HepG2 (cell line): Measurements from ENCODE around the gene ZMYND8. TPM values are rescaled to one million over a fixed set of nuclear protein-coding genes. Genes with fewer than 3 reads are reported as not detected.

ENCODE experiments used
- CBX2 ChIP-seq, 2 experiments: fragments of 200-600 bp in 1 of 2; sonication (generic); formaldehyde crosslinking in 1 of 2; IDR thresholded peaks; 2 replicates each; pipeline versions ENCODE4 v1.7.0 to v1.8.1; 2018 to 2022; ENCODE audit warnings: low read depth in 2 of 2, low read length in 1 of 2, mild to moderate bottlenecking in 1 of 2, missing genetic modification reagents in 1 of 2
- CCAR2 ChIP-seq: fragments of 200-400 bp; formaldehyde crosslinking; optimal IDR thresholded peaks from 2 replicates; pipeline ENCODE3; 2018; ENCODE audit warnings: low read depth, mild to moderate bottlenecking, low read length, moderate library complexity
- DNMT1 ChIP-seq: sonication (generic); formaldehyde crosslinking; IDR thresholded peaks from 2 replicates; pipeline ENCODE4 v1.5.1; 2020; ENCODE audit warnings: mild to moderate bottlenecking, missing genetic modification reagents
- GATAD1 ChIP-seq: IDR thresholded peaks from 2 replicates; pipeline ENCODE4 v1.6.1; 2016; ENCODE audit warnings: missing genetic modification reagents, missing compliant biosample characterization
- GZF1 ChIP-seq: sonication (generic); formaldehyde crosslinking; IDR thresholded peaks from 2 replicates; pipeline ENCODE4 v1.5.1; 2020; ENCODE audit warnings: mild to moderate bottlenecking, missing genetic modification reagents
- KDM3A ChIP-seq: IDR thresholded peaks from 2 replicates; pipeline ENCODE4 v1.6.1; 2018; ENCODE audit warnings: low read depth, missing compliant biosample characterization
- MAFG ChIP-seq: sonication (generic); formaldehyde crosslinking; IDR thresholded peaks from 2 replicates; pipeline ENCODE4 v1.5.1; 2020; ENCODE audit warnings: mild to moderate bottlenecking, missing genetic modification reagents
- NFRKB ChIP-seq: fragments of 450-650 bp; IDR thresholded peaks from 2 replicates; pipeline ENCODE4 v1.6.1; 2017
- SNRNP70 ChIP-seq: fragments of 200-400 bp; formaldehyde crosslinking; IDR thresholded peaks from 2 replicates; pipeline ENCODE4 v1.6.1; 2017; ENCODE audit warnings: mild to moderate bottlenecking, low read depth, low read length, moderate library complexity
- SP5 ChIP-seq: IDR thresholded peaks from 2 replicates; pipeline ENCODE4 v1.6.1; 2016; ENCODE audit warnings: low read depth, borderline replicate concordance
- TARDBP ChIP-seq: sonication (generic); formaldehyde crosslinking; IDR thresholded peaks from 2 replicates; pipeline ENCODE4 v1.8.0; 2022; ENCODE audit warnings: mild to moderate bottlenecking, missing genetic modification reagents
- YY1 ChIP-seq: IDR thresholded peaks from 2 replicates; pipeline ENCODE4 v1.6.1; 2011; ENCODE audit warnings: low read length, low read depth, moderate library complexity, mild to moderate bottlenecking; ENCODE audit not compliant: insufficient read depth, insufficient replicate concordance
- ZFYVE20 ChIP-seq: sonication (generic); formaldehyde crosslinking; IDR thresholded peaks from 2 replicates; pipeline ENCODE4 v1.8.0; 2023; ENCODE audit warnings: low read depth, mild to moderate bottlenecking, moderate library complexity, missing genetic modification reagents, borderline replicate concordance
- ZNF12 ChIP-seq: sonication (generic); formaldehyde crosslinking; IDR thresholded peaks from 2 replicates; pipeline ENCODE4 v1.5.0; 2020; ENCODE audit warnings: missing genetic modification reagents
- ZNF598 ChIP-seq: sonication (generic); formaldehyde crosslinking; IDR thresholded peaks from 2 replicates; pipeline ENCODE4 v1.5.1; 2020; ENCODE audit warnings: mild to moderate bottlenecking, missing genetic modification reagents, borderline replicate concordance
- ZSCAN31 ChIP-seq: sonication (generic); formaldehyde crosslinking; IDR thresholded peaks from 2 replicates; pipeline ENCODE4 v1.5.0; 2020; ENCODE audit warnings: low read depth, mild to moderate bottlenecking, missing genetic modification reagents
- polyA plus RNA-seq, 8 experiments: library from polyadenylated mRNA; depleted of rRNA in 3 of 8; stranded (reverse) in 7 of 8; unstranded in 1 of 8; fragments of >200 nt; fragmentation: Illumina TruSeq in 4 of 8; extraction: Trizol in 4 of 8; gene quantifications; 2 replicates each; pipeline versions ENCODE4 v1.2.1 to v1.2.3, GENCODE V29; 2011 to 2016; ENCODE audit warnings: low read depth in 4 of 8, missing spikeins in 1 of 8, mixed read lengths in 1 of 8; ENCODE audit not compliant: insufficient read depth in 1 of 8
- total RNA-seq, 5 experiments: library from RNA; depleted of rRNA; stranded (reverse); fragments of >200 nt; fragmentation: Illumina TruSeq; extraction: Trizol; gene quantifications; 2 replicates each; pipeline ENCODE4 v1.2.3, GENCODE V29; 2016; ENCODE audit warnings: low read depth in 1 of 5
- TF ChIP-seq, protein P1 (sequence below): sonication (generic); formaldehyde crosslinking; conservative IDR thresholded peaks from 2 replicates; pipeline ENCODE4 v1.4.0; 2020; ENCODE audit warnings: missing genetic modification reagents
- TF ChIP-seq, protein P2 (sequence below): sonication (generic); formaldehyde crosslinking; IDR thresholded peaks from 2 replicates; pipeline ENCODE4 v1.4.0; 2020; ENCODE audit warnings: missing genetic modification reagents, borderline replicate concordance
- TF ChIP-seq, protein P3 (sequence below): sonication (generic); formaldehyde crosslinking; IDR thresholded peaks from 2 replicates; pipeline ENCODE4 v1.8.1; 2023; ENCODE audit warnings: mild to moderate bottlenecking, inconsistent platforms, moderate library complexity, missing genetic modification reagents, borderline replicate concordance
- TF ChIP-seq, protein P4 (sequence below): sonication (generic); formaldehyde crosslinking; IDR thresholded peaks from 2 replicates; pipeline ENCODE4 v1.8.1; 2023; ENCODE audit warnings: mild to moderate bottlenecking, missing genetic modification reagents
- TF ChIP-seq, protein P5 (sequence below): sonication (generic); formaldehyde crosslinking; IDR thresholded peaks from 2 replicates; pipeline ENCODE4 v1.5.0; 2020; ENCODE audit warnings: missing genetic modification reagents
- TF ChIP-seq, protein P6 (sequence below): sonication (generic); formaldehyde crosslinking; IDR thresholded peaks from 2 replicates; pipeline ENCODE4 v1.4.0; 2020; ENCODE audit warnings: missing genetic modification reagents; ENCODE audit errors: not compliant biosample characterization

The ZMYND8 gene
- total and polyA plus RNA-seq, 2 of the 13 experiments (the other 11 are each of a cell fraction or from before 2014, with no cell fraction given): 53.9 to 84.7 TPM

DNA sequence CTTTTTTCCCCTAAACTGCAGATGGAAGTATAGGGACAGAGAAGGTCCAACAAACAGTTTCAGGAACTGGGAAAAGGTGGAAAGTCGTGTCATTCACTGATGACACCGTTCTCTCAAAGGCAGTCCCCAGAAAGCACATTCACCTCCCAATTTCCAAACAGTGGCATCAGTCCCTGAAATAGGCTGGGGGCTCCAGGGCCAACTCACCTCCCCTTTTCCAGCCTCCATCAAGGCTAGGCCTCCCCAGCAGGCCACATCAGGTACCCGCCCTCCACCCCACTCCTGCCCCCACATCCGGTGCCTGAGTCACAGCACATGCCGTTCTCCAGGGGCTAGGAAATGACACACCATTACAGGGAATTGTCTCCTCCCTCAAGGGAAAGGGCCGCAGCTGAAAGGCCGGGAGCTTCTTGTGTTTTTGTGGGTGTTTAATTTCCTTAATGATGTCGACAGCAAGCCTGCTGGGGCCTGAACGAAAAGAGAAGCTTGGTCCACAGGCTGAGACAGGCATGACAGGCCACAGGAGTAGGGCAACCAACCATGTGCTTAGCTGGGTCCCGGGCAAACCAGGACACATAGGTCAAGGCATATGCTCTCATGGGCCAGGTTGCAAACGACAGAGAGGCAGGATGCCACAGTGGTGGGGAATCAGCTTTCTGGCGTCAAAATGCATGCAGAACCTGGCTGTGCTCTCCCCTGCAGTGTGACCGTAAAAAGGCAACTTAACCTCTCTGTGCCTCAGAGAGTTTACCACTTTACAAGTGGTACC, 39.2 kb downstream of the ZMYND8 start (continued):
- TF ChIP-seq, protein P1, sequence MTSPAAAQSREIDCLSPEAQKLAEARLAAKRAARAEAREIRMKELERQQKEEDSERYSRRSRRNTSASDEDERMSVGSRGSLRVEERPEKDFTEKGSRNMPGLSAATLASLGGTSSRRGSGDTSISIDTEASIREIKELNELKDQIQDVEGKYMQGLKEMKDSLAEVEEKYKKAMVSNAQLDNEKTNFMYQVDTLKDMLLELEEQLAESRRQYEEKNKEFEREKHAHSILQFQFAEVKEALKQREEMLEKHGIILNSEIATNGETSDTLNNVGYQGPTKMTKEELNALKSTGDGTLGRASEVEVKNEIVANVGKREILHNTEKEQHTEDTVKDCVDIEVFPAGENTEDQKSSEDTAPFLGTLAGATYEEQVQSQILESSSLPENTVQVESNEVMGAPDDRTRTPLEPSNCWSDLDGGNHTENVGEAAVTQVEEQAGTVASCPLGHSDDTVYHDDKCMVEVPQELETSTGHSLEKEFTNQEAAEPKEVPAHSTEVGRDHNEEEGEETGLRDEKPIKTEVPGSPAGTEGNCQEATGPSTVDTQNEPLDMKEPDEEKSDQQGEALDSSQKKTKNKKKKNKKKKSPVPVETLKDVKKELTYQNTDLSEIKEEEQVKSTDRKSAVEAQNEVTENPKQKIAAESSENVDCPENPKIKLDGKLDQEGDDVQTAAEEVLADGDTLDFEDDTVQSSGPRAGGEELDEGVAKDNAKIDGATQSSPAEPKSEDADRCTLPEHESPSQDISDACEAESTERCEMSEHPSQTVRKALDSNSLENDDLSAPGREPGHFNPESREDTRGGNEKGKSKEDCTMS: no peak
- TF ChIP-seq KDM3A (CRISPR knock-in tag) (no peak), TARDBP (no peak), CBX2 (IDR thresholded peaks at IDR 0.05; ENCODE audit: low read depth, low read length) (no peak), CBX2 (CRISPR knock-in tag; IDR thresholded peaks at IDR 0.05; ENCODE audit: low read depth) (no peak), ZNF12 (CRISPR knock-in tag) (no peak), GATAD1 (no peak), CCAR2 (no peak), GZF1 (CRISPR knock-in tag) (no peak), DNMT1 (CRISPR knock-in tag) (no peak), ZSCAN31 (no peak), ZFYVE20 (CRISPR knock-in tag) (no peak), NFRKB (no peak), MAFG (CRISPR knock-in tag) (no peak), SNRNP70 (no peak), YY1 (no peak), ZNF598 (CRISPR knock-in tag) (no peak), SP5 (CRISPR knock-in tag) (0 out of 2 replicates have a peak, but pooled peaks have one; percentile 15)
- TF ChIP-seq, protein P2, sequence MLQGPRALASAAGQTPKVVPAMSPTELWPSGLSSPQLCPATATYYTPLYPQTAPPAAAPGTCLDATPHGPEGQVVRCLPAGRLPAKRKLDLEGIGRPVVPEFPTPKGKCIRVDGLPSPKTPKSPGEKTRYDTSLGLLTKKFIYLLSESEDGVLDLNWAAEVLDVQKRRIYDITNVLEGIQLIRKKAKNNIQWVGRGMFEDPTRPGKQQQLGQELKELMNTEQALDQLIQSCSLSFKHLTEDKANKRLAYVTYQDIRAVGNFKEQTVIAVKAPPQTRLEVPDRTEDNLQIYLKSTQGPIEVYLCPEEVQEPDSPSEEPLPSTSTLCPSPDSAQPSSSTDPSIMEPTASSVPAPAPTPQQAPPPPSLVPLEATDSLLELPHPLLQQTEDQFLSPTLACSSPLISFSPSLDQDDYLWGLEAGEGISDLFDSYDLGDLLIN (CRISPR knock-in tag): no peak
- TF ChIP-seq, protein P3, sequence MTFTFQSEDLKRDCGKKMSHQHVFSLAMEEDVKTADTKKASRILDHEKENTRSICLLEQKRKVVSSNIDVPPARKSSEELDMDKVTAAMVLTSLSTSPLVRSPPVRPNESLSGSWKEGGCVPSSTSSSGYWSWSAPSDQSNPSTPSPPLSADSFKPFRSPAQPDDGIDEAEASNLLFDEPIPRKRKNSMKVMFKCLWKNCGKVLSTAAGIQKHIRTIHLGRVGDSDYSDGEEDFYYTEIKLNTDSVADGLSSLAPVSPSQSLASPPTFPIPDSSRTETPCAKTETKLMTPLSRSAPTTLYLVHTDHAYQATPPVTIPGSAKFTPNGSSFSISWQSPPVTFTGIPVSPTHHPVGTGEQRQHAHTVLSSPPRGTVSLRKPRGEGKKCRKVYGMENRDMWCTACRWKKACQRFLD (CRISPR knock-in tag): no peak
- TF ChIP-seq, protein P4, sequence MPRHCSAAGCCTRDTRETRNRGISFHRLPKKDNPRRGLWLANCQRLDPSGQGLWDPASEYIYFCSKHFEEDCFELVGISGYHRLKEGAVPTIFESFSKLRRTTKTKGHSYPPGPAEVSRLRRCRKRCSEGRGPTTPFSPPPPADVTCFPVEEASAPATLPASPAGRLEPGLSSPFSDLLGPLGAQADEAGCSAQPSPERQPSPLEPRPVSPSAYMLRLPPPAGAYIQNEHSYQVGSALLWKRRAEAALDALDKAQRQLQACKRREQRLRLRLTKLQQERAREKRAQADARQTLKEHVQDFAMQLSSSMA (CRISPR knock-in tag): no peak
- TF ChIP-seq, protein P5, sequence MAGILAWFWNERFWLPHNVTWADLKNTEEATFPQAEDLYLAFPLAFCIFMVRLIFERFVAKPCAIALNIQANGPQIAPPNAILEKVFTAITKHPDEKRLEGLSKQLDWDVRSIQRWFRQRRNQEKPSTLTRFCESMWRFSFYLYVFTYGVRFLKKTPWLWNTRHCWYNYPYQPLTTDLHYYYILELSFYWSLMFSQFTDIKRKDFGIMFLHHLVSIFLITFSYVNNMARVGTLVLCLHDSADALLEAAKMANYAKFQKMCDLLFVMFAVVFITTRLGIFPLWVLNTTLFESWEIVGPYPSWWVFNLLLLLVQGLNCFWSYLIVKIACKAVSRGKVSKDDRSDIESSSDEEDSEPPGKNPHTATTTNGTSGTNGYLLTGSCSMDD (CRISPR knock-in tag): no peak
- TF ChIP-seq, protein P6, sequence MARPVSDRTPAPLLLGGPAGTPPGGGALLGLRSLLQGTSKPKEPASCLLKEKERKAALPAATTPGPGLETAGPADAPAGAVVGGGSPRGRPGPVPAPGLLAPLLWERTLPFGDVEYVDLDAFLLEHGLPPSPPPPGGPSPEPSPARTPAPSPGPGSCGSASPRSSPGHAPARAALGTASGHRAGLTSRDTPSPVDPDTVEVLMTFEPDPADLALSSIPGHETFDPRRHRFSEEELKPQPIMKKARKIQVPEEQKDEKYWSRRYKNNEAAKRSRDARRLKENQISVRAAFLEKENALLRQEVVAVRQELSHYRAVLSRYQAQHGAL (CRISPR knock-in tag): peak; percentile 59
